H7 (cell line): ENCODE data around the gene RORC. TPM values are rescaled to one million over a fixed set of nuclear protein-coding genes. Genes with fewer than 3 reads are reported as not detected.

Source experiments
- DNase-seq: peaks from one replicate; pipeline ENCODE4 v3.0.0; 2012
- H3K27me3 ChIP-seq: 2 replicates; pipeline ENCODE4 v1.6.0; 2011; ENCODE audit warnings: mild to moderate bottlenecking, low read length; ENCODE audit not compliant: control insufficient read depth, insufficient read depth
- H3K36me3 ChIP-seq: replicated peaks from 2 replicates; pipeline ENCODE4 v1.5.1; 2011; ENCODE audit warnings: low read length; ENCODE audit not compliant: control insufficient read depth, insufficient read depth
- H3K4me3 ChIP-seq: 2 replicates; pipeline ENCODE4 v1.5.1; 2011; ENCODE audit warnings: low read depth, mild to moderate bottlenecking, control low read depth, low read length, moderate library complexity; ENCODE audit not compliant: insufficient read depth
- total RNA-seq: library from RNA; depleted of rRNA; stranded (reverse); fragments of >200 nt; shearing (Covaris generic); gene quantifications from 2 replicates; pipeline ENCODE4 v1.2.3, GENCODE V29; 2014

Gene RORC
- total RNA-seq, 1 experiment from 2014 or later: 0.42 TPM

DNA sequence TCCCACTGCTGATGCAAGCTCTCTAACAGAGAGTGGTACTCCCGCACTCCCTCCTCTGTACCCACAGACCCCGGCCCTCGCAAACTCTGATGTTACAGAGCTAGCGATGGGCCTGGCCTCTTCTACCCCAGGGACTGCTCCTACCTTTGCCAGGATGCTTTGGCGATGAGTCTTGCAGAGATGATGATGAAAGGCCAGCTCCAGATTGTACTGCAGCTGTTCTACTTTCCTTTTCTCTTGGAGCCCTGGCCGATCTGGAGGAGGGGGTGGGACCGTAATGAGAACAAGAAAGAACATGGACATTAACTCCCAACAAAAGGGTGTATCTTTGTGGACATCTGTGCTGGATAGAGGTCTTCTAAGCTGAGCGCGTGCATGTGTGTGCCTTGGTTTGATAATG, 20.4 kb downstream of the RORC start:
- DNase-seq: no peak

DNA sequence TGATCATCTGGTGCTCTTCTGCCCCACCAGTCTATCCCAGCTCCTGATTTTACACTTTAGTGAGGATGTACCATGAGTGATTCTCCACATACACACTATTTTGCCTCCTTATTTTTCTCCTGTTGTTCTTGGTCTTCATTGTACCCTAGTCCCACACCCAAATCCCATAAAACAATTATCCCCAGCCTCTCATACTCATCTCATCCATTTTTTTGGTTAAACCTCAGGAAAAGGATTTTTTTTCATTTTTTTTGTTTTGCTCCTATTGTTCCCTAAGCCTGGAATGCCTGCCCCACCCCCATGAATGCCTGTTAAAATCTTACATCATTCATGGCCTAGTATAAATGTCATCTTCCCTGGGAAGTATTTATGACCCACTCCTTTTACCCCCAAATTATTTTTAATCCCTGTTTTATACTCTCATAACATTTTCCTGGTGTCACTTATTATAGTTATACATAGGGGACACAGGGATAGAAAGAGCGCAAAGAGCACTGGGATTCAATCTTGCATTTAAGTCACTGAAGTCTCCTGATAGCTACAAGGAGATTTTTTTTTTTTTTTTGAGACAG, 21.5 kb downstream of the RORC start:
- Histone ChIP-seq H3K36me3 (no peaks in the 10 kb centered on the region), H3K4me3 (no peak overlapping the region), H3K27me3 (no peaks in the 10 kb centered on the region; the same call in 1 of the 2 replicates)
- no peak for DNase-seq

More for the DNA sequence above, 20.4 kb downstream of the RORC start:
- H3K36me3 ChIP-seq: no peaks in the 10 kb centered on the region
- no peak overlapping the region for H3K4me3 ChIP-seq
- H3K27me3 ChIP-seq: no peaks in the 10 kb centered on the region; the same call in 1 of the 2 replicates

DNA sequence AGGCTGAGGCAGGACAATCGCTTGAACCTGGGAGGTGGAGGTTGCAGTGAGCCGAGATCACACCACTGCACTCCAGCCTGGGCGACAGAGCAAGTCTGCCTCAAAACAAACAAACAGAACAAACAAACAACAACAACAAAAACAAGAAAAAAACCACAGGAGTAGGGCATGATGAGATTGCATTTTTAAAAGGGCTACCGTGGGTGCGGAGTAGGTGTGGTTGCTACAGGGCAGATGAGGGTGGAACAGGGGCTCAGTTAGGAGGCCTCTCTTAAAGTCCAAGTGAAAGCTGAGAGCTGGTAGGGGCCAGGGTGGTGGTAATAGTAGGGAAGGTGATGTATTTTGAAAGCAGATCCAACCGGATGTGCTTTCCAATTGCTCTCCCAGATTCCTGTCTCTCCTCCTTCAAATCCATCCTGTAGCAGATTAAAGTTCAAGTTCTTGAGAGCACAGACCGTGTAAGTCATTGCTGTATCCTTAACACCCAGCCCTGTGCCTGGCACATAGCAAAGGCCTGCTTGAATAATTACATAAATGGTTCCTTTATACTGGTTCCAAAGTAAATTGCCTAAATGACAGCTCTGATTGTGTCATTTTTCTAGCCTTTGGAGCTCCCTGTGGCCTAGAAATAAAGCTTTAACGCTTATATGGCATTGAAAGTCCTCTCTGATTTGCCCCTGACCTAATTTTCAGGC, 22.2 kb downstream of the RORC start:
- DNase-seq: no peak
- no peaks in the 10 kb centered on the region; the same call in 1 of the 2 replicates for H3K27me3 ChIP-seq
- H3K36me3 ChIP-seq: no peaks in the 10 kb centered on the region
- no peak overlapping the region for H3K4me3 ChIP-seq

DNA sequence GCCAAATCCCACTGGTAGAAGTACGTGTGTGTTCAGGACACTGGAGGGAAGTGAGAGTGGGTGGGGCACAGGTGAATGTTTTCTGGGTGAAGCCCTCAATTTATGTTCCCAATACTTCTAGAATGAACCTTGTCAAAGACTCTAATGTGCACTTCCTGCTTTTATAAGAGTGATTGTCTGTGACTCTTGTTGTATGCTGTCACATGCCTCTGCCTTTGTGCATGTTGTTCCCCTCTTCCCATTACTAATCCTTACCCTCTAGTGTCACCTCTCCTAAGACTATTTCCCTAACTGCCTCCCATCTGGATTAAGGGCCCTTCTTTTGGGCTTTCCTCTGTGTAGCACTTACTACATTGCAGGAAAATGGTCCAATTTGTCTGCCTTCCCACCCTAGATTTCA, 23.8 kb downstream of the RORC start:
- DNase-seq: no peak

DNA sequence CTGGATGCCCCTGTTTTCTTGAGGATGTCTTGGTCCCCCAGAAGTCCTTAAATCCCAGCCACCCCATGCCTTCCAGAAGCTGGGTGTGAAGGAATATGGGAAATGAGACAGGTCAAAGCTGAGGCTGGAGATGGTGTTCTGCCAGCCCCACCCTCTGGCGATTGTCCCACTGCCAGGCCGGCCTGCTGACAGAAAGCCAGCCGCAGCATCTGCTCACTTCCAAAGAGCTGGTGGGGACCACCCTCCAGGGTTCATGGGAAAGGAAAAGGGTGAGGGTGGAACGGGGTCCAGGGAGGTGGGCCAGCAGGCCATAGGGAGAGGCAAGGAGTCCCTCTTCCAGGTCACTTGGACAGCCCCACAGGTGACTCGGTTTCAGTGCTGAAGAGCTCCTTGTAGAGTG, 24.5 kb downstream of the RORC start:
- no peak overlapping the region for H3K4me3 ChIP-seq
- no peak for DNase-seq
- H3K36me3 ChIP-seq: no peaks in the 10 kb centered on the region
- no peaks in the 10 kb centered on the region; the same call in 1 of the 2 replicates for H3K27me3 ChIP-seq

More for the DNA sequence above, 23.8 kb downstream of the RORC start:
- Histone ChIP-seq H3K27me3 (no peaks in the 10 kb centered on the region; the same call in 1 of the 2 replicates), H3K4me3 (no peak overlapping the region), H3K36me3 (no peaks in the 10 kb centered on the region)

DNA sequence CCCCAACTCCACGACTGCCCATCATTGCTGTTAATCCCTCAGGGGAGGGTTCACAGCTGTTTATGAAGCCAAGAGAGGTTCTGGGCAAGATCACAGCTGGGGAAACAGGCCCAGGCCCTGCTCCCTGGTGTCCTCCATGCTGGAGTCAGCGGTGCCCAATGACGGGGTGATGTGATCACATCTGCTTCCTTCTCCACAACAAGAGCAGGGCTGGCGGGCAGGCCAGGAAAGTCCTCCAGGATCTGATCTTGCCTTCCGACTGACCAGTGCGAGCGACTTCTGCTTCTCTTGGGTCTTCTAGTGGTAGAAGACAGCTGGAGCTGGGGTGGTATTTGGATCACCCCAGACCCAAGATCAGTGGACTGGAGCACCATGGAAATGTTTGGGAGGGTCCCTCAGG, 25.4 kb downstream of the RORC start:
- DNase-seq: no peak
- Histone ChIP-seq H3K4me3 (no peak overlapping the region), H3K27me3 (no peaks in the 10 kb centered on the region; the same call in 1 of the 2 replicates), H3K36me3 (no peaks in the 10 kb centered on the region)

DNA sequence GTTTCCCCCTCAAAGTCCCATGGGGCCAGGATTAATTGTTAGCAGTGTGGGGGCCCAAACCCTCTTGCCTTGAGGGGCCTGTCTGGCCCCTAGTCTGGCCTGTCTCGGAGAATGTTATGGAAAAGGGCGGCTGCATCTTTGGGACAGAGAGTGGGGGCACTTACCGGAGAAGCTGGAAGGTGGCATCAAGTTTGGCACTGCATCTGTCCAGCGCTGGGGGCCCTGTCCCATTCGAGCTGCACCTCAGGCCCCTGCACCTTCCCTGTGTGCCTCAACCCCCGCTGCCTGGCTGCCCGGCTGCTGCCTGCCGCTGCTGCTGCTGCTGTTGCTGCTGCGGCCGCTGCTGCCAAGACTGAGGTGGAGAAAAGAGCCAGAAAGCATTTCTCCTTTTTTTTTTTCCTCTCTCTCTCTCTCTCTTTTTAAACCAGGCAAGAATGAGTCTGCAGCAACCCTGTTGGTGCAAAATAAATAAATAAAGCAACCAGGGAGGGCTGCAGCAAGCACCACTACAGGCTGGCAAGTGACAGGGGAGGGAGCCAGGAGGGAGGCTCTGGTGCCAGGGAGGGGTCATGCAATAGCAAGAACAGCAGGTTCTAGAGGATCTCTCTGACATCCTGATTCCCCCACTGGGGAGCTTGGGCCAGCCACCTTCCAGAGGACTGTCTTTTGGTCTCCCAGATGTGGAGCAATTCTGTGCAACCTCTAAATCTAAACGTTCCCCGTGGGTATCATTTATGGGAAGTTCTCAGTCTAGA, 26.4 kb downstream of the RORC start, which contains the start of gene LINGO4:
TSS of gene LINGO4 (minus strand) at position 354 of the 755 bp plus-strand sequence. CDS start 2,715 bp downstream, outside the sequence.
- Histone ChIP-seq H3K27me3 (peaks cover 2% of the 10 kb centered on the region; the same call in 1 of the 2 replicates), H3K36me3 (no peaks in the 10 kb centered on the region), H3K4me3 (no peak within 1 kb of the TSS)
- DNase-seq: peak; percentile 28

DNA sequence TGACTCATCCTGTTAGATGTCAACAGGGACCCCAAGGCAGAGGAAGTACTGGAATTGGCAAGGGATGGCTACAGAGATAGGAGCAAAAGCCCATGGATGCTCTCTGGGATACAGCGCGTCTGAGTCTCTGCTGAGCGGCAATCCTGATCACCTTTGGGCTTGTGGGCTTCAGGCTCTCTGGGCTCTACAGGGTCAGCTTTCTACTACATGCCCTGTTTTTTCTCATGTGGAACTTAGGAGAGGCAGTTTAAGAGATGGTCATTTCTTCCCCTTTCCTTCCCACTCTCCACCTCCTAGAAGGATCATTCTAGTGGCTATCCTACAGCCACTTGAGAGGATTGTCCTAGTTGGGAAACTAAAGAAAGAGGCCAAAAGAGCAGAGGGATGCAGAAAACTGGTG, 27.7 kb downstream of the RORC start:
- Histone ChIP-seq H3K36me3 (no peaks in the 10 kb centered on the region), H3K27me3 (peaks cover 7% of the 10 kb centered on the region; the same call in 1 of the 2 replicates), H3K4me3 (no peak overlapping the region)
- no peak for DNase-seq

DNA sequence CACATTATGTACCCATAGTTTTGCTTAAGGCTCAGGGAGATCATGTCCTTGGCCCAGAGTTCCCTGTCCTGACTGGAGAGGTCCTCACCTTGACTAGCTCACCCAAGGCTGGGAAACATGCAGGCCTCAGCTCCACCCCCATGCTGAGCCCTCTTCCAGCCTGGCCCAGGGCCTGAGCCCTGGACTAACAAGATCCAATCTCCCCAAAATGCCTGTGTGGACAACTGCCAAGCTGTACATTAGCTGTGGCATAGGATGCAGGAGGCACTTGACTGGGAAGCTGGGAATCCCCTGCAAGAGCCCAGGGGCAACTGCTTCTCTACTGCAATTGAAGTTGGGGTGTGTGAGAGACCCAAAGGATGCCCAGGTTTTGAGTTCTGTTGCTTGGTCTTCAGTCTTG, 28.4 kb downstream of the RORC start:
- Histone ChIP-seq H3K4me3 (no peak overlapping the region), H3K27me3 (peaks cover 11% of the 10 kb centered on the region; the same call in 1 of the 2 replicates), H3K36me3 (no peaks in the 10 kb centered on the region)
- DNase-seq: peak; percentile 6

DNA sequence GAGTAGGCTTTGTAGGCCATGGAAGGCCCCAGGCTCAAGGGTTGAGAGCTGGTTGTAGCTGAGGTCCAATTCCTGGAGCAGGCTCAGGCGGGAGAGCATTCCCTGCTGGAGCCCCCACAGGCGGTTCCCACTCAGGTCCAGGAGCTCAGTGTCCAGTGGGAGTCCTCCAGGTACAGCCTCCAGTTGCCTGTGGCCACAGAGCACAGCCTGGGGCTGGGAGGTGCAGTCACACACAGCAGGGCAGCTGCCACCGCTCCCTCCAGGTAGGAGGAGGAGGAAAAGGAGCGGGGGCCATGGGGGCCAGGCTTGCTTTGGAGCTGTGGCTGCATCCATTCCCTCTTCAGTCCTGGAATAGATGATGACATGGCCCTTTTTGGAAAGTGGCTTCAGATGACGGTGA, 29.2 kb downstream of the RORC start:
- H3K4me3 ChIP-seq: no peak overlapping the region
- H3K36me3 ChIP-seq: no peaks in the 10 kb centered on the region
- peak; percentile 7 for DNase-seq
- peaks cover 11% of the 10 kb centered on the region; the same call in 1 of the 2 replicates for H3K27me3 ChIP-seq

DNA sequence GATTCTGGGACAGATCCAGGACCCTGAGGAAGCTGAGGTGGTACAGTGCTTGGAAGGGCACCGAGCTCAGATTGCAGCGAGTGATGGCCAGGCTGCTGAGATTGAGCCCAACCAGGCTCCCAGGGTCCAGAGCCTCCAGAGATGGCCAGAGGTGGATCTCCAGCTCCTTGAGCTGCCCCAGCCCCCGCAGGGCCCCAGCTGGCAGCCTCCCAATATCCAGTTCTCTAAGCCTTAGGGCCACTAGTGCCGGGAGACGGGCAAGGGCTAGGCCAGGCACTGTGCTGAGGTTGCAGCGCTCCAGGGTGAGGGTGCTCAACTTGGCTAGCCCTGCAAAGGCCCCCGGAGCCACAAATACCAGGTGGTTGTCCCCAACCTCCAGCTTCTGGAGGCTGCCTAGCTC, 29.8 kb downstream of the RORC start:
- no peak overlapping the region for H3K4me3 ChIP-seq
- H3K27me3 ChIP-seq: peaks cover 11% of the 10 kb centered on the region; the same call in 1 of the 2 replicates
- peak; percentile 18 for DNase-seq
- H3K36me3 ChIP-seq: no peaks in the 10 kb centered on the region

DNA sequence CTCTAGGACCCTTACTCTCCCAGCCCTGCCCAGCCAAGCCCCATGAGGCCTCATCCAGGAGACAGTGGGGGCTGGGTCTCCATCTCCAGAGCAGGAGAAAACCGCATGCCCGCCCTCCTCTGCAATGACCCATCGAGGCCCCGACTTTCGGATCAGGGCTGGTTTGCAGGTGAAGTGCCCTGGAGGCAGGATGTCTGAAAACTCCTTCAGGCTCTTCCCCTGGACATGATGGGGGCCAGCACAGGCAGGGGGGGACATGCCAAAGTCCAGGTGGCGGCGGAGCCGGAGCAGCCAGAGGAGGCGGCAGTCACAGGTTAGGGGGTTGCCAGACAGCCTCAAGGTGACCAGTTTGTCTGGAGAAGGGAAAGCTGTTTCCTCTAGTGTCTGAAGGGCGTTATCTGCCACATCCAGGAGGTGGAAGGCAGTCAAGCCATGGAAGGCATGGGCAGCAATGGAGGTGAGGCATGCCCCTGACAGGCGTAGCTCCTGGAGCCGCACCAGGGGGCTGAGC, 30.2 kb downstream of the RORC start:
- DNase-seq: peak; percentile 17
- H3K36me3 ChIP-seq: no peaks in the 10 kb centered on the region
- H3K27me3 ChIP-seq: peaks cover 12% of the 10 kb centered on the region; the same call in 1 of the 2 replicates
- no peak overlapping the region for H3K4me3 ChIP-seq

DNA sequence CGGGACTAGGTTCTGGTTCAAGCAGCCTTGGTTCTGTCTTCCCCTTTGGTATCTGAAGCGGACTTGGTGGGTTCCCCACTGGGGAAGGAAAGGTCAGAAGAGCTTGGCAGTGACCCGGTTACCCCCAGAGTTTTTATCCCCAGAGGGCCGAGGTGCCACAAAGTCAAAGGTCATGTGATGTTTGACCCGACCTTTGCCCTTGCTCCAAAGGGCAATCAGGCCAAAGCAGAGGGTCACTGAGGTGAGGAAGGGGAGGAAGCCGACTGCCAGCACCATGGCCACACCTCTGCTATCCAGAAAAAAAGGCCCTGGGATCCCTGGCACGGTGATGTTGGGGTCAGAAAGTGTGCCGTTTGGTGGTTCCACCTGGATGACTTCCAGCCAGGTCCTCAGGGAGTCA, 30.8 kb downstream of the RORC start:
- no peak for DNase-seq
- Histone ChIP-seq H3K4me3 (no peak overlapping the region), H3K27me3 (peaks cover 16% of the 10 kb centered on the region; the same call in 1 of the 2 replicates), H3K36me3 (no peaks in the 10 kb centered on the region)

DNA sequence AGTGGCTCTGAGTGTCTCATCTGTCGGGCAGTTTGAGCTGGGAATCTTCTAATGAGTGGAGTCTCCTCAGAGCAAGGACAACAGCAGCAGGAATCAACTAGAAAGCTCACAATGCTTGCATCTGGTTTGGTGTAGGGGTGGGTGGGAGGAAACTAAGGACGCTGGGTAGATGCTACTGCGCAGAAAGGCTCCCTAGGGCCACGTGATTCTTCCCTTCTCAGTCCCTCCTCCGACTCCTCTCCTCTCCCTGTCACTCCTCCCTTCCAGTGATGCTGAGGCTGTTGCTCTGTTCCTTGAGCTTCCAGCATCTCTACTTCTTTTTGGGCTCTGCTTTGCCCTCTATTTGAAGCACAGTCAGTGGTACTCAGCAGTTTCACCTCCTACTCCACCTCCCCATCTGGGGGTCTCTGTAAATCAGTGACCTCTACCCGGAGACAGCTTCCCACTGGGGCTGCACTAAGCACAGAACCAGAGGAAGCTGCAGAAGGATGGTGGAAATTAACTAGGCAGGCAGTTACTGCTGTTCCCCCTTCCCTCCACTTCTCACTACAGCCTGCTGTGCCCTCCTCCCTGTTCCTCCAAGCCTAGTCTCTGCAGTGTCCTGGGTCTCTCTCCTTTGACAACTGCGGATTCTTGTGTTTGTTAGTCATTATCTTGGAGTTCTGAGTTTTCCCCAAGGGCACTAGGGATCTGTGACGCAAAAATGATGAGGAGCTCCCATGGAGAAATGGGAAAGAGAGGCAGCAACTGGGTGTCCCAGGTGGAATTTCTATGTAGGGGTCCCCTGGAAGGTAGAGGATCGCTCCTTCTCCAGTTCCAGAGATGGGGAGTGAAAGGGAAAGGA, 32.2 kb downstream of the RORC start:
- H3K4me3 ChIP-seq: no peak overlapping the region
- H3K36me3 ChIP-seq: no peaks in the 10 kb centered on the region
- DNase-seq: peak; percentile 56
- peaks cover 16% of the 10 kb centered on the region; the same call in 1 of the 2 replicates for H3K27me3 ChIP-seq
